GM20000 (cell line): ENCODE results near the gene TXNDC17.

Experiments used
- DNase-seq: peaks from one replicate; pipeline ENCODE4 v3.0.0; 2012; ENCODE audit warnings: low spot score
- TF ChIP-seq, protein P1 (sequence below): IDR thresholded peaks from 2 replicates; pipeline ENCODE4 v1.5.1; 2012; ENCODE audit warnings: mild to moderate bottlenecking, control low read depth; ENCODE audit errors: extremely low read depth, missing control alignments

TXNDC17 gene

DNA sequence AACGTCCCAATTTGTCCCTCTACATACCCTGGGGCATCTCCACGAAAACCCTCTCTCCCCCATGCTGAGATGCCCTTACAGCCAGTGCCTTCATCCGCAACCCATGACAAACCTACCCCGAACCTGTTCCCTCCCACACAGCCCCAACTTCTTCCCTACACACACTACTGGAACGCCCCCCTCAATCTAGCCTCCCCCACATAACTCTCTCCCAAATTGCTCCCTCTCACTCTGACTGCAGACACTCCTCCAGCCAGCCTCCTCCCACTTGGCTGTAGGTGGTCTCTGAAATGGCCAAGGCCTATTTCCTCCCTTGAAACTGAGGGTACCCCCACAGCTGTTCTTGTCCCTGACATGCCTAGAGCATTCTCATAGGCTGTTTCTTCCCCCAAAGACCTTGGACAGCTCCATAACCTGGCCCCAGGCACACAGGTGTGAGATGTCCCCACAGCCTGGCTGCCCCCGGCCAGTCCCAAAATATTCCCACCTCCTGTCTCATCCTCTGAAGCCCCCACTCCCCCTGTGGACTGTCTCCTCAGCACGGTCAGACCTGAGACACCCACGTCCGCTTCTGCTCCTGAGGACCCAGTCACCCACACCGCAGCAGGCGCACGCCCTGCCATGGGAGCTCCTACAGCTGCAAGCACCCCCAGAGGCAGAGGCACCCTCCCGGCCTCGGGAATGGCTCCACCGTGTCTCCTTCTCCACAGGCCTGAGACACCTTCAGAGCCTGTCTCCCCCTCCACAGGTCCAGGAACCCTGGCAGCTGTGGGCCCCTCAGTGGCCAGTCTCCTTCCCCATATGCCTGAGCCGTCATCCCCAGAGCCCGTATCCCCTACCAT, 4.0 kb upstream of the TXNDC17 start:
- TF ChIP-seq, protein P1, sequence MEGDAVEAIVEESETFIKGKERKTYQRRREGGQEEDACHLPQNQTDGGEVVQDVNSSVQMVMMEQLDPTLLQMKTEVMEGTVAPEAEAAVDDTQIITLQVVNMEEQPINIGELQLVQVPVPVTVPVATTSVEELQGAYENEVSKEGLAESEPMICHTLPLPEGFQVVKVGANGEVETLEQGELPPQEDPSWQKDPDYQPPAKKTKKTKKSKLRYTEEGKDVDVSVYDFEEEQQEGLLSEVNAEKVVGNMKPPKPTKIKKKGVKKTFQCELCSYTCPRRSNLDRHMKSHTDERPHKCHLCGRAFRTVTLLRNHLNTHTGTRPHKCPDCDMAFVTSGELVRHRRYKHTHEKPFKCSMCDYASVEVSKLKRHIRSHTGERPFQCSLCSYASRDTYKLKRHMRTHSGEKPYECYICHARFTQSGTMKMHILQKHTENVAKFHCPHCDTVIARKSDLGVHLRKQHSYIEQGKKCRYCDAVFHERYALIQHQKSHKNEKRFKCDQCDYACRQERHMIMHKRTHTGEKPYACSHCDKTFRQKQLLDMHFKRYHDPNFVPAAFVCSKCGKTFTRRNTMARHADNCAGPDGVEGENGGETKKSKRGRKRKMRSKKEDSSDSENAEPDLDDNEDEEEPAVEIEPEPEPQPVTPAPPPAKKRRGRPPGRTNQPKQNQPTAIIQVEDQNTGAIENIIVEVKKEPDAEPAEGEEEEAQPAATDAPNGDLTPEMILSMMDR: no peak
- DNase-seq: no peak

GRCh38 chr17:6637458-6637840, 3.4 kb upstream of the TXNDC17 start:
- no peak for DNase-seq
- TF ChIP-seq, protein P1: no peak

DNA sequence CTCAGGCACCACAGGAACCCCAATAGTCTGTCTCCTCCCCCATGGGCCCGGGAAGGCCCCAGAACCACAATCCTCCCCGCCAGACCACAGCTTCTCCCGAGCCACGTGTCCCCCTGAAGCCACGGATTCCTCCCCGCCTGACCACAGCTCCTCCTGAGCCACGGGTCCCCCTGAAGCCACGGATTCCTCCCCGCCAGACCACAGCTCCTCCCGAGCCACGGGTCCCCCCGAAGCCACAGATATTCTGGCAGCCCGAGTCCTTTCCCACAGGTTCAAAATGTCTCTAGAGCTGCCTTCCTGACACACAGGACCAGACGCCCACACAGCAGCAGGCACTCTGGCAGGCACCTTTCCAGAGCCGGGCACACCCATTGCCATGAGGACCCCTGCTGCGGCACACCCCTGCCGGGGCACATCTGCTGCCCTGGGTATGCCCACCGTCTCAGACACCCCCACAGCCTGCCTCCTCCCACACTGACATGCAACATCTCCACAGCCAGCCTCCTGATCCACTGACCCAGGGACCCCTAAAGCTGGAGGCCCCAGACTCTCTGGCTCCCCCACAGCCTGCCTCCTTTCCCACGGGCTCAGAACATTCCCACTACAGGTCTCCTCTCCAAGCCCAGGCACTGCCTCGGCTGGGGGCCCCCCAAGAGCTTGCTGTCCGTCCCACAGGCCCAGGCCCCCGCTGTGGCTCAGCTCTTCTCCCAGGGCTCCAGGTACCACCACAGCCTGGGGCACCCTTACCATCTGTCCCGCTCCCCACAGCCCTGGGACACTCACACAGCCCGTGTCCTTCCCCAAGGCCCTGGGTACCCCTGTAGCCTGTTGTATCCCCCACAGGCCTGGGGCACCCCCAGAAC, 2.6 kb upstream of the TXNDC17 start:
- no peak for DNase-seq
- TF ChIP-seq, protein P1: no peak

- TF ChIP-seq, protein P1: no peak
- DNase-seq: no peak
These were observed 1.8 kb upstream of the TXNDC17 start for GRCh38 chr17:6639014-6639585.

GRCh38 chr17:6639586-6640535, 999 bp upstream of the TXNDC17 start:
- TF ChIP-seq, protein P1: no peak
- peak; percentile 57 for DNase-seq

- TF ChIP-seq, protein P1: no peak
- no peak for DNase-seq
These were observed 495 bp downstream of the TXNDC17 start for GRCh38 chr17:6641247-6641863.
